WTC11 (cell line): ENCODE results near the gene OR1J1. TPM values are rescaled to one million over a fixed set of nuclear protein-coding genes. Genes with fewer than 3 reads are reported as not detected.

Experiments
- ATAC-seq: fragments of 200-7000 bp; cut with Tn5 transposase; 2 replicates; pipeline ENCODE4 v1.10.0; 2021; ENCODE audit warnings: mild to moderate bottlenecking, moderate library complexity
- CTCF ChIA-PET: fragments of 300-600 bp; sonication (Branson Sonifier 250); formaldehyde crosslinking; loops from one replicate; lab custom pipeline; 2021; ENCODE audit warnings: antibody characterized with exemption; lab: Charles Lee
- POLR2A ChIA-PET: fragments of 350-600 bp; sonication (Branson Sonifier 250); formaldehyde crosslinking; loops from one replicate; lab custom pipeline; 2021; ENCODE audit warnings: antibody characterized with exemption; lab: Charles Lee
- DNase-seq: peaks from one replicate; pipeline ENCODE4 v3.0.0; 2021; ENCODE audit warnings: low spot score
- H3K27ac Mint-ChIP-seq: 2 replicates; pipeline ENCODE4 v1.8.0; 2021; ENCODE audit warnings: mixed read lengths
- H3K27me3 Mint-ChIP-seq: 2 replicates; pipeline ENCODE4 v1.8.0; 2021; ENCODE audit warnings: low read depth, mild to moderate bottlenecking, moderate library complexity, mixed read lengths
- H3K36me3 Mint-ChIP-seq: 2 replicates; pipeline ENCODE4 v1.8.0; 2021; ENCODE audit warnings: mixed read lengths
- H3K4me1 Mint-ChIP-seq: 2 replicates; pipeline ENCODE4 v1.8.0; 2022; ENCODE audit warnings: mixed read lengths
- H3K4me3 Mint-ChIP-seq: 2 replicates; pipeline ENCODE4 v1.8.0; 2021; ENCODE audit warnings: mild to moderate bottlenecking, moderate library complexity, mixed read lengths
- H3K9me3 Mint-ChIP-seq: 2 replicates; pipeline ENCODE4 v1.8.0; 2021; ENCODE audit warnings: mixed read lengths
- ESRRA ChIP-seq: sonication (generic); formaldehyde crosslinking; IDR thresholded peaks from 2 replicates; pipeline ENCODE4 v1.8.1; 2022; ENCODE audit warnings: mild to moderate bottlenecking, missing genetic modification reagents, borderline replicate concordance
- FOXJ3 ChIP-seq: sonication (generic); formaldehyde crosslinking; IDR thresholded peaks from 2 replicates; pipeline ENCODE4 v1.9.0; 2021; ENCODE audit warnings: missing genetic modification reagents, mild to moderate bottlenecking, borderline replicate concordance
- GRHL2 ChIP-seq: fragments of 250-450 bp; sonication (Bioruptor Pico); IDR thresholded peaks from 2 replicates; pipeline ENCODE4 v1.8.0; 2022; ENCODE audit warnings: mild to moderate bottlenecking, moderate library complexity; ENCODE audit not compliant: insufficient replicate concordance, severe bottlenecking
- SMAD3 ChIP-seq: sonication (generic); formaldehyde crosslinking; IDR thresholded peaks from 2 replicates; pipeline ENCODE4 v1.8.0; 2022; ENCODE audit warnings: missing genetic modification reagents, mild to moderate bottlenecking, borderline replicate concordance
- SMAD4 ChIP-seq: sonication (generic); formaldehyde crosslinking; IDR thresholded peaks from 2 replicates; pipeline ENCODE4 v1.8.0; 2022; ENCODE audit warnings: mild to moderate bottlenecking, missing genetic modification reagents
- SP1 ChIP-seq: sonication (generic); formaldehyde crosslinking; conservative IDR thresholded peaks from 2 replicates; pipeline ENCODE4 v1.8.1; 2022; ENCODE audit warnings: missing genetic modification reagents
- TCF7 ChIP-seq: sonication (generic); formaldehyde crosslinking; IDR thresholded peaks from 2 replicates; pipeline ENCODE4 v1.8.0; 2022; ENCODE audit warnings: mild to moderate bottlenecking, low read depth, missing genetic modification reagents, moderate library complexity
- TEAD1 ChIP-seq: sonication (generic); formaldehyde crosslinking; IDR thresholded peaks from 2 replicates; pipeline ENCODE4 v1.8.0; 2022; ENCODE audit warnings: mild to moderate bottlenecking, missing genetic modification reagents
- total RNA-seq: library from RNA; stranded (reverse); gene quantifications from 3 replicates; pipeline ENCODE4 v1.2.3, GENCODE V29; 2021
- TF ChIP-seq, protein P1 (sequence below): sonication (generic); formaldehyde crosslinking; IDR thresholded peaks from 2 replicates; pipeline ENCODE4 v1.8.0; 2022; ENCODE audit warnings: mild to moderate bottlenecking, missing genetic modification reagents
- TF ChIP-seq, protein P2 (sequence below): sonication (generic); formaldehyde crosslinking; IDR thresholded peaks from 2 replicates; pipeline ENCODE4 v1.8.0; 2022; ENCODE audit warnings: missing genetic modification reagents
- TF ChIP-seq, protein P3 (sequence below): sonication (generic); formaldehyde crosslinking; IDR thresholded peaks from 2 replicates; pipeline ENCODE4 v1.8.1; 2022; ENCODE audit warnings: low read depth, missing genetic modification reagents, borderline replicate concordance
- TF ChIP-seq, protein P4 (sequence below): fragments of 250-450 bp; sonication (Bioruptor Pico); IDR thresholded peaks from 2 replicates; pipeline ENCODE4 v1.9.0; 2021; ENCODE audit warnings: mild to moderate bottlenecking, borderline replicate concordance
- TF ChIP-seq, protein P5 (sequence below): sonication (generic); formaldehyde crosslinking; IDR thresholded peaks from 2 replicates; pipeline ENCODE4 v1.8.1; 2022; ENCODE audit warnings: mild to moderate bottlenecking, moderate library complexity, missing genetic modification reagents
- TF ChIP-seq, protein P6 (sequence below): fragments of 250-450 bp; sonication (Bioruptor Pico); IDR thresholded peaks from 2 replicates; pipeline ENCODE4 v1.9.0; 2021; ENCODE audit warnings: mild to moderate bottlenecking
- TF ChIP-seq, protein P7 (sequence below): sonication (generic); formaldehyde crosslinking; IDR thresholded peaks from 2 replicates; pipeline ENCODE4 v1.8.1; 2022; ENCODE audit warnings: low read depth, mild to moderate bottlenecking, moderate library complexity, missing genetic modification reagents, borderline replicate concordance

The OR1J1 gene
- total RNA-seq, 1 experiment from 2014 or later, result not detected

DNA sequence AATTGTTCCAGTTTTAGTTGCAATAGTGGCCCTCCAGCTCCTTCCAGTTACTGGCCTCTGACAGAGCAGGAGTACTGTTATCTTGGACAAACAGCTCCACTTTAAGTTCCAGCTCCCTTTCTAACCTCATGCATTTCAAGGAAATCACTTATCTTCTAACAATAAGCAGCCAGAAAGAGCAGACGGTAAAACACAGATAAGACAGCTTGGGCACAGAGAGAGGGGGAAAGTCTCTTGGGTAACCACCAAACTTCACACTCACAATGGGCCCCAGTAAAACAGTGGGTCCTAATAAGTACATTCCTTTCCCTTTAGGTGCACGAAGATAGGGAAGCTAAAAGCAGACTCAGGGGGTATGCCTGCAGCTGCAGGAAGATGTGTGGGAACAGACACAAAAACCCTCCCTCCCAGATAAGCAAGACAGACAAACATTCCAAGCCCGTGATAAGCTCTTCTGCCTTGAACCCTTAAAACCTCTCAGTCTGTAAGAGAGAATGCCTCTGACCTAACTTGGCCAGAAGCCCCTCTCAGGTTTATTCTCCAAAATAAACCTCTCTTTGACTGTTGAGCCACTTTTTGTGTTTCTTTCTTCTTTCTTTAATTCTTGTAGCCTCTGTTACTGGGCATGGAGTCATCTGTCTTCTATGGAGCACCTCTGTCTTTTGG, 30.8 kb downstream of the OR1J1 start (continued):
- TF ChIP-seq, protein P1, sequence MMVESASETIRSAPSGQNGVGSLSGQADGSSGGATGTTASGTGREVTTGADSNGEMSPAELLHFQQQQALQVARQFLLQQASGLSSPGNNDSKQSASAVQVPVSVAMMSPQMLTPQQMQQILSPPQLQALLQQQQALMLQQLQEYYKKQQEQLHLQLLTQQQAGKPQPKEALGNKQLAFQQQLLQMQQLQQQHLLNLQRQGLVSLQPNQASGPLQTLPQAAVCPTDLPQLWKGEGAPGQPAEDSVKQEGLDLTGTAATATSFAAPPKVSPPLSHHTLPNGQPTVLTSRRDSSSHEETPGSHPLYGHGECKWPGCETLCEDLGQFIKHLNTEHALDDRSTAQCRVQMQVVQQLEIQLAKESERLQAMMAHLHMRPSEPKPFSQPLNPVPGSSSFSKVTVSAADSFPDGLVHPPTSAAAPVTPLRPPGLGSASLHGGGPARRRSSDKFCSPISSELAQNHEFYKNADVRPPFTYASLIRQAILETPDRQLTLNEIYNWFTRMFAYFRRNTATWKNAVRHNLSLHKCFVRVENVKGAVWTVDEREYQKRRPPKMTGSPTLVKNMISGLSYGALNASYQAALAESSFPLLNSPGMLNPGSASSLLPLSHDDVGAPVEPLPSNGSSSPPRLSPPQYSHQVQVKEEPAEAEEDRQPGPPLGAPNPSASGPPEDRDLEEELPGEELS (CRISPR knock-in tag), result no peak
- TF ChIP-seq GRHL2 (CRISPR knock-in tag), result no peak
- TF ChIP-seq, protein P2, sequence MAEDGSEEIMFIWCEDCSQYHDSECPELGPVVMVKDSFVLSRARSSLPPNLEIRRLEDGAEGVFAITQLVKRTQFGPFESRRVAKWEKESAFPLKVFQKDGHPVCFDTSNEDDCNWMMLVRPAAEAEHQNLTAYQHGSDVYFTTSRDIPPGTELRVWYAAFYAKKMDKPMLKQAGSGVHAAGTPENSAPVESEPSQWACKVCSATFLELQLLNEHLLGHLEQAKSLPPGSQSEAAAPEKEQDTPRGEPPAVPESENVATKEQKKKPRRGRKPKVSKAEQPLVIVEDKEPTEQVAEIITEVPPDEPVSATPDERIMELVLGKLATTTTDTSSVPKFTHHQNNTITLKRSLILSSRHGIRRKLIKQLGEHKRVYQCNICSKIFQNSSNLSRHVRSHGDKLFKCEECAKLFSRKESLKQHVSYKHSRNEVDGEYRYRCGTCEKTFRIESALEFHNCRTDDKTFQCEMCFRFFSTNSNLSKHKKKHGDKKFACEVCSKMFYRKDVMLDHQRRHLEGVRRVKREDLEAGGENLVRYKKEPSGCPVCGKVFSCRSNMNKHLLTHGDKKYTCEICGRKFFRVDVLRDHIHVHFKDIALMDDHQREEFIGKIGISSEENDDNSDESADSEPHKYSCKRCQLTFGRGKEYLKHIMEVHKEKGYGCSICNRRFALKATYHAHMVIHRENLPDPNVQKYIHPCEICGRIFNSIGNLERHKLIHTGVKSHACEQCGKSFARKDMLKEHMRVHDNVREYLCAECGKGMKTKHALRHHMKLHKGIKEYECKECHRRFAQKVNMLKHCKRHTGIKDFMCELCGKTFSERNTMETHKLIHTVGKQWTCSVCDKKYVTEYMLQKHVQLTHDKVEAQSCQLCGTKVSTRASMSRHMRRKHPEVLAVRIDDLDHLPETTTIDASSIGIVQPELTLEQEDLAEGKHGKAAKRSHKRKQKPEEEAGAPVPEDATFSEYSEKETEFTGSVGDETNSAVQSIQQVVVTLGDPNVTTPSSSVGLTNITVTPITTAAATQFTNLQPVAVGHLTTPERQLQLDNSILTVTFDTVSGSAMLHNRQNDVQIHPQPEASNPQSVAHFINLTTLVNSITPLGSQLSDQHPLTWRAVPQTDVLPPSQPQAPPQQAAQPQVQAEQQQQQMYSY (CRISPR knock-in tag), result no peak
- TF ChIP-seq, protein P3, sequence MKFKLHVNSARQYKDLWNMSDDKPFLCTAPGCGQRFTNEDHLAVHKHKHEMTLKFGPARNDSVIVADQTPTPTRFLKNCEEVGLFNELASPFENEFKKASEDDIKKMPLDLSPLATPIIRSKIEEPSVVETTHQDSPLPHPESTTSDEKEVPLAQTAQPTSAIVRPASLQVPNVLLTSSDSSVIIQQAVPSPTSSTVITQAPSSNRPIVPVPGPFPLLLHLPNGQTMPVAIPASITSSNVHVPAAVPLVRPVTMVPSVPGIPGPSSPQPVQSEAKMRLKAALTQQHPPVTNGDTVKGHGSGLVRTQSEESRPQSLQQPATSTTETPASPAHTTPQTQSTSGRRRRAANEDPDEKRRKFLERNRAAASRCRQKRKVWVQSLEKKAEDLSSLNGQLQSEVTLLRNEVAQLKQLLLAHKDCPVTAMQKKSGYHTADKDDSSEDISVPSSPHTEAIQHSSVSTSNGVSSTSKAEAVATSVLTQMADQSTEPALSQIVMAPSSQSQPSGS, result no peak
- TF ChIP-seq SP1, result no peak
- TF ChIP-seq, protein P4, sequence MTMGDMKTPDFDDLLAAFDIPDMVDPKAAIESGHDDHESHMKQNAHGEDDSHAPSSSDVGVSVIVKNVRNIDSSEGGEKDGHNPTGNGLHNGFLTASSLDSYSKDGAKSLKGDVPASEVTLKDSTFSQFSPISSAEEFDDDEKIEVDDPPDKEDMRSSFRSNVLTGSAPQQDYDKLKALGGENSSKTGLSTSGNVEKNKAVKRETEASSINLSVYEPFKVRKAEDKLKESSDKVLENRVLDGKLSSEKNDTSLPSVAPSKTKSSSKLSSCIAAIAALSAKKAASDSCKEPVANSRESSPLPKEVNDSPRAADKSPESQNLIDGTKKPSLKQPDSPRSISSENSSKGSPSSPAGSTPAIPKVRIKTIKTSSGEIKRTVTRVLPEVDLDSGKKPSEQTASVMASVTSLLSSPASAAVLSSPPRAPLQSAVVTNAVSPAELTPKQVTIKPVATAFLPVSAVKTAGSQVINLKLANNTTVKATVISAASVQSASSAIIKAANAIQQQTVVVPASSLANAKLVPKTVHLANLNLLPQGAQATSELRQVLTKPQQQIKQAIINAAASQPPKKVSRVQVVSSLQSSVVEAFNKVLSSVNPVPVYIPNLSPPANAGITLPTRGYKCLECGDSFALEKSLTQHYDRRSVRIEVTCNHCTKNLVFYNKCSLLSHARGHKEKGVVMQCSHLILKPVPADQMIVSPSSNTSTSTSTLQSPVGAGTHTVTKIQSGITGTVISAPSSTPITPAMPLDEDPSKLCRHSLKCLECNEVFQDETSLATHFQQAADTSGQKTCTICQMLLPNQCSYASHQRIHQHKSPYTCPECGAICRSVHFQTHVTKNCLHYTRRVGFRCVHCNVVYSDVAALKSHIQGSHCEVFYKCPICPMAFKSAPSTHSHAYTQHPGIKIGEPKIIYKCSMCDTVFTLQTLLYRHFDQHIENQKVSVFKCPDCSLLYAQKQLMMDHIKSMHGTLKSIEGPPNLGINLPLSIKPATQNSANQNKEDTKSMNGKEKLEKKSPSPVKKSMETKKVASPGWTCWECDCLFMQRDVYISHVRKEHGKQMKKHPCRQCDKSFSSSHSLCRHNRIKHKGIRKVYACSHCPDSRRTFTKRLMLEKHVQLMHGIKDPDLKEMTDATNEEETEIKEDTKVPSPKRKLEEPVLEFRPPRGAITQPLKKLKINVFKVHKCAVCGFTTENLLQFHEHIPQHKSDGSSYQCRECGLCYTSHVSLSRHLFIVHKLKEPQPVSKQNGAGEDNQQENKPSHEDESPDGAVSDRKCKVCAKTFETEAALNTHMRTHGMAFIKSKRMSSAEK, result no peak
- no peak for TF ChIP-seq TEAD1 (CRISPR knock-in tag)
- TF ChIP-seq FOXJ3 (CRISPR knock-in tag), result no peak
- TF ChIP-seq, protein P5, sequence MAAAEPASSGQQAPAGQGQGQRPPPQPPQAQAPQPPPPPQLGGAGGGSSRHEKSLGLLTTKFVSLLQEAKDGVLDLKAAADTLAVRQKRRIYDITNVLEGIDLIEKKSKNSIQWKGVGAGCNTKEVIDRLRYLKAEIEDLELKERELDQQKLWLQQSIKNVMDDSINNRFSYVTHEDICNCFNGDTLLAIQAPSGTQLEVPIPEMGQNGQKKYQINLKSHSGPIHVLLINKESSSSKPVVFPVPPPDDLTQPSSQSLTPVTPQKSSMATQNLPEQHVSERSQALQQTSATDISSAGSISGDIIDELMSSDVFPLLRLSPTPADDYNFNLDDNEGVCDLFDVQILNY (CRISPR knock-in tag), result no peak

DNA sequence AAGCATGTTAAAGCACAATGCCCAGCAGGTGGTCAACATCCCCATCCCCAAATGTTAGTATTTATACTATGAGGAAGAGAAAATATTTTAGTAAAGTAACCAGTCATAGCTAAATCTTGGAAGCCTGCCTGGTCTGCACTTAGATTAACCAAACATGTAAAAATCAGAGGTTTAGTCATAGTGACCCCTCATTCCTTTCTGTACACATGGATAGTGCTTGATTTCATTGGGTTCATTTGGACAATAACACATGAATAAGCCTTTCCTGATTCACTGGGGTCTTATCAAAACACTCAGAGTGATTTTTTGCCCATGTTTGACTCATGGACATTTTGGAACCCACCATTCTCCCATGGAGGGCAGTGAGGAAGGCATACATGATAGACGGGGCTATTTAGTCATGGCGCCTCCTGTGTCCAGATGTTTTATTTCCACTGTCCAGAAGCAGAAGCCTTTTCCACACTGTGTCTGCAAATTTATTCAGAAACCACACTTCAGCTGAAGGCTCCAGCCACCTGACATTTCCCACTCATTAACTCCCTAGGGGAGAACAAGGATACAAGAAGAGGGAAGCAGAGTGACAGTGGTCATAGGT, 32.5 kb downstream of the OR1J1 start:
- H3K4me3 Mint-ChIP-seq, result no peak overlapping the region
- ChIA-PET CTCF (no interaction called here), POLR2A (no interaction called here)
- ATAC-seq (no peak), DNase-seq (no peak)
- H3K4me1 Mint-ChIP-seq, result no peaks in the 10 kb centered on the region
- H3K36me3 Mint-ChIP-seq, result peaks cover 24% of the 10 kb centered on the region
- peaks cover 63% of the 10 kb centered on the region for H3K27me3 Mint-ChIP-seq
- H3K9me3 Mint-ChIP-seq, result peaks cover 84% of the 10 kb centered on the region
- no peak overlapping the region for H3K27ac Mint-ChIP-seq
- TF ChIP-seq SMAD4 (CRISPR knock-in tag) (no peak), ESRRA (CRISPR knock-in tag) (no peak), TCF7 (no peak), SMAD3 (CRISPR knock-in tag) (no peak), GRHL2 (CRISPR knock-in tag) (no peak)
- TF ChIP-seq, protein P3, result no peak
- TF ChIP-seq, protein P1 (CRISPR knock-in tag), result no peak
- TF ChIP-seq, protein P6, sequence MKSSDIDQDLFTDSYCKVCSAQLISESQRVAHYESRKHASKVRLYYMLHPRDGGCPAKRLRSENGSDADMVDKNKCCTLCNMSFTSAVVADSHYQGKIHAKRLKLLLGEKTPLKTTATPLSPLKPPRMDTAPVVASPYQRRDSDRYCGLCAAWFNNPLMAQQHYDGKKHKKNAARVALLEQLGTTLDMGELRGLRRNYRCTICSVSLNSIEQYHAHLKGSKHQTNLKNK (CRISPR knock-in tag), result no peak
- TF ChIP-seq, protein P7, sequence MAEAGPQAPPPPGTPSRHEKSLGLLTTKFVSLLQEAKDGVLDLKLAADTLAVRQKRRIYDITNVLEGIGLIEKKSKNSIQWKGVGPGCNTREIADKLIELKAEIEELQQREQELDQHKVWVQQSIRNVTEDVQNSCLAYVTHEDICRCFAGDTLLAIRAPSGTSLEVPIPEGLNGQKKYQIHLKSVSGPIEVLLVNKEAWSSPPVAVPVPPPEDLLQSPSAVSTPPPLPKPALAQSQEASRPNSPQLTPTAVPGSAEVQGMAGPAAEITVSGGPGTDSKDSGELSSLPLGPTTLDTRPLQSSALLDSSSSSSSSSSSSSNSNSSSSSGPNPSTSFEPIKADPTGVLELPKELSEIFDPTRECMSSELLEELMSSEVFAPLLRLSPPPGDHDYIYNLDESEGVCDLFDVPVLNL (CRISPR knock-in tag), result no peak
